Prostate gland (tissue), 2 donors: ENCODE data around the gene MYLK4. TPM values are rescaled to one million over a fixed set of nuclear protein-coding genes. Genes with fewer than 3 reads are reported as not detected.

Experiments used
- DNase-seq: peaks from one replicate; pipeline ENCODE4 v3.0.0-alpha.2; 2019; ENCODE audit warnings: low spot score
- H3K27ac ChIP-seq, 2 donors: fragments of 200-600 bp; sonication (generic); 2 replicates each; pipeline ENCODE4 v1.5.1; 2017 to 2019
- H3K27me3 ChIP-seq: fragments of 200-600 bp; sonication (generic); replicated peaks from 2 replicates; pipeline ENCODE4 v1.5.1; 2019; ENCODE audit not compliant: insufficient read depth
- H3K36me3 ChIP-seq, 2 donors: fragments of 200-600 bp; sonication (generic); 1 replicate in 1 of 2; 2 replicates in 1 of 2; pipeline versions ENCODE4 v1.5.1 to v1.8.1; 2017 to 2019
- H3K4me1 ChIP-seq: fragments of 200-600 bp; sonication (generic); replicated peaks from 2 replicates; pipeline ENCODE4 v1.5.1; 2019
- H3K4me3 ChIP-seq, 2 donors: fragments of 200-600 bp; sonication (generic); 2 replicates each; pipeline ENCODE4 v1.5.1; 2017 to 2019
- H3K9me3 ChIP-seq: fragments of 200-600 bp; sonication (generic); 2 replicates; pipeline ENCODE4 v1.5.1; 2017
- CTCF ChIP-seq, 4 experiments: fragments of 200-600 bp in 2 of 4; fragments of 450-650 bp in 2 of 4; sonication (generic) in 2 of 4; IDR thresholded peaks; 1 replicate in 3 of 4; 2 replicates in 1 of 4; pipeline ENCODE4 v1.5.1; 2016 to 2019; ENCODE audit warnings: antibody characterized with exemption in 4 of 4, mild to moderate bottlenecking in 2 of 4, moderate library complexity in 2 of 4
- POLR2A ChIP-seq: fragments of 450-650 bp; IDR thresholded peaks from one replicate; pipeline ENCODE4 v1.6.1; 2016; ENCODE audit warnings: antibody characterized with exemption, mild to moderate bottlenecking
- POLR2AphosphoS5 ChIP-seq: sonication (generic); formaldehyde crosslinking; IDR thresholded peaks from one replicate; pipeline ENCODE4 v1.6.1; 2017; ENCODE audit warnings: antibody characterized with exemption
- whole genome bisulfite sequencing: methylation state at CpG from one replicate; pipeline ENCODE4 v1.1.5; 2018; 5-methylcytosine and 5-hydroxymethylcytosine counted together
- intact Hi-C: fragments of 100-400 bp; cut with DNase I; formaldehyde crosslinking; loops from one replicate; pipeline ENCODE4 v1.14.2; 2022
- total RNA-seq, 2 donors: library from RNA; depleted of rRNA; stranded (reverse); fragments of >200 nt; gene quantifications; one replicate each; pipeline ENCODE4 v1.1.0, GENCODE V29; 2016

The MYLK4 gene
- total RNA-seq, 2 donors from 2014 or later, result 0.46 to 0.97 TPM

- Histone ChIP-seq H3K27me3 (no peaks in the 10 kb centered on the region), H3K27ac (no peak overlapping the region), H3K4me3 (no peak overlapping the region), H3K4me1 (no peaks in the 10 kb centered on the region), H3K36me3 (no peaks in the 10 kb centered on the region), H3K9me3 (no peaks in the 10 kb centered on the region)
- no peak for TF ChIP-seq CTCF (IDR thresholded peaks at IDR 0.05)
- no peak for TF ChIP-seq POLR2AphosphoS5
- no peak for TF ChIP-seq POLR2A
- DNase-seq, result no peak
- intact Hi-C loops, result no loop called here
- WGBS, result 87% methylated on average over 11 of the region's 11 CpGs
These were observed 64.2 kb downstream of the MYLK4 start for GRCh38 chr6:2686515-2686914.

- H3K27me3 ChIP-seq, result no peaks in the 10 kb centered on the region
- intact Hi-C loops, result no loop called here
- H3K36me3 ChIP-seq, result no peaks in the 10 kb centered on the region
- no peaks in the 10 kb centered on the region for H3K9me3 ChIP-seq
- H3K4me3 ChIP-seq, result no peak overlapping the region
- 96% methylated on average over 30 of the region's 30 CpGs for WGBS
- no peaks in the 10 kb centered on the region for H3K4me1 ChIP-seq
- DNase-seq, result no peak
- TF ChIP-seq POLR2AphosphoS5 (no peak), POLR2A (no peak), CTCF (IDR thresholded peaks at IDR 0.05) (no peak)
- H3K27ac ChIP-seq, result no peak overlapping the region
These were observed 65.7 kb downstream of the MYLK4 start for GRCh38 chr6:2684766-2685754.

GRCh38 chr6:2684103-2684749, 66.5 kb downstream of the MYLK4 start:
- intact Hi-C loops, result no loop called here
- WGBS, result 89% methylated on average over 18 of the region's 18 CpGs
- no peaks in the 10 kb centered on the region for H3K36me3 ChIP-seq

GRCh38 chr6:2680264-2680922, 70.3 kb downstream of the MYLK4 start:
- intact Hi-C loops, result no loop called here
- DNase-seq, result no peak
- no peak overlapping the region for H3K4me3 ChIP-seq
- 85% methylated on average over 15 of the region's 15 CpGs for WGBS
- H3K27me3 ChIP-seq, result no peaks in the 10 kb centered on the region
- H3K4me1 ChIP-seq, result no peaks in the 10 kb centered on the region
- H3K36me3 ChIP-seq, result no peaks in the 10 kb centered on the region
- no peak overlapping the region for H3K27ac ChIP-seq
- H3K9me3 ChIP-seq, result no peaks in the 10 kb centered on the region
- TF ChIP-seq POLR2AphosphoS5 (no peak), CTCF (IDR thresholded peaks at IDR 0.05) (no peak), POLR2A (no peak)

More at GRCh38 chr6:2684103-2684749, 66.5 kb downstream of the MYLK4 start:
- Histone ChIP-seq H3K27ac (no peak overlapping the region), H3K4me1 (no peaks in the 10 kb centered on the region), H3K9me3 (no peaks in the 10 kb centered on the region), H3K4me3 (no peak overlapping the region), H3K27me3 (no peaks in the 10 kb centered on the region)
- DNase-seq, result no peak
- TF ChIP-seq POLR2A (no peak), CTCF (IDR thresholded peaks at IDR 0.05) (no peak), POLR2AphosphoS5 (no peak)
